H7 (cell line): ENCODE results near the gene ALDH9A1. TPM values are rescaled to one million over a fixed set of nuclear protein-coding genes. Genes with fewer than 3 reads are reported as not detected.
"Not testable (repeated sequence)": the region's sequence is repeated elsewhere in the genome, so short reads cannot be mapped to it uniquely, and the experiment has no call there.

Experiments used
- DNase-seq: peaks from one replicate; pipeline ENCODE4 v3.0.0; 2012
- H3K27me3 ChIP-seq: 2 replicates; pipeline ENCODE4 v1.6.0; 2011; ENCODE audit warnings: mild to moderate bottlenecking, low read length; ENCODE audit not compliant: control insufficient read depth, insufficient read depth
- H3K36me3 ChIP-seq: replicated peaks from 2 replicates; pipeline ENCODE4 v1.5.1; 2011; ENCODE audit warnings: low read length; ENCODE audit not compliant: control insufficient read depth, insufficient read depth
- H3K4me3 ChIP-seq: 2 replicates; pipeline ENCODE4 v1.5.1; 2011; ENCODE audit warnings: low read depth, mild to moderate bottlenecking, control low read depth, low read length, moderate library complexity; ENCODE audit not compliant: insufficient read depth
- total RNA-seq: library from RNA; depleted of rRNA; stranded (reverse); fragments of >200 nt; shearing (Covaris generic); gene quantifications from 2 replicates; pipeline ENCODE4 v1.2.3, GENCODE V29; 2014

ALDH9A1 gene
- total RNA-seq, 1 experiment from 2014 or later: 81.9 TPM

- H3K4me3 ChIP-seq: no peak overlapping the region
- H3K36me3 ChIP-seq: no peaks in the 10 kb centered on the region
- no peak for DNase-seq
- H3K27me3 ChIP-seq: no peaks in the 10 kb centered on the region; the same call in 1 of the 2 replicates
Observed at GRCh38 chr1:165703648-165704047, 5.3 kb upstream of the ALDH9A1 start.

- H3K4me3 ChIP-seq, DNase-seq, H3K27me3 ChIP-seq, H3K36me3 ChIP-seq: not testable (repeated sequence)
Observed at GRCh38 chr1:165701922-165702321, 3.6 kb upstream of the ALDH9A1 start.

- no peaks in the 10 kb centered on the region; the same call in 1 of the 2 replicates for H3K27me3 ChIP-seq
- no peaks in the 10 kb centered on the region for H3K36me3 ChIP-seq
- no peak overlapping the region for H3K4me3 ChIP-seq
- no peak for DNase-seq
Observed at GRCh38 chr1:165699577-165699976, 1.2 kb upstream of the ALDH9A1 start.

GRCh38 chr1:165698761-165699052 is 345 bp upstream of the ALDH9A1 start:
- Histone ChIP-seq H3K27me3 (no peaks in the 10 kb centered on the region; the same call in 1 of the 2 replicates), H3K4me3 (peak overlapping the region; percentile 95), H3K36me3 (no peaks in the 10 kb centered on the region)
- no peak for DNase-seq

GRCh38 chr1:165697491-165697880 is 876 bp downstream of the ALDH9A1 start:
- Histone ChIP-seq H3K27me3 (no peaks in the 10 kb centered on the region; the same call in 1 of the 2 replicates), H3K36me3 (no peaks in the 10 kb centered on the region), H3K4me3 (peak overlapping the region; percentile 95)
- no peak for DNase-seq

- no peak for DNase-seq
- Histone ChIP-seq H3K27me3 (no peaks in the 10 kb centered on the region; the same call in 1 of the 2 replicates), H3K4me3 (no peak overlapping the region), H3K36me3 (no peaks in the 10 kb centered on the region)
Observed at GRCh38 chr1:165696625-165697100, 1.7 kb downstream of the ALDH9A1 start.

GRCh38 chr1:165695031-165695430 is 3.3 kb downstream of the ALDH9A1 start:
- H3K36me3 ChIP-seq: no peaks in the 10 kb centered on the region; the same call in 1 of the 2 replicates
- no peak for DNase-seq
- H3K4me3 ChIP-seq: no peak overlapping the region
- no peaks in the 10 kb centered on the region; the same call in 1 of the 2 replicates for H3K27me3 ChIP-seq

- DNase-seq: no peak
- H3K27me3 ChIP-seq: no peaks in the 10 kb centered on the region
- no peaks in the 10 kb centered on the region; the same call in 1 of the 2 replicates for H3K36me3 ChIP-seq
- H3K4me3 ChIP-seq: no peak overlapping the region
Observed at GRCh38 chr1:165688046-165688445, 10.3 kb downstream of the ALDH9A1 start.

GRCh38 chr1:165686971-165687433 is 11.4 kb downstream of the ALDH9A1 start:
- DNase-seq: no peak
- Histone ChIP-seq H3K27me3 (no peaks in the 10 kb centered on the region), H3K4me3 (no peak overlapping the region), H3K36me3 (peaks cover under 1% of the 10 kb centered on the region)

GRCh38 chr1:165686121-165686970 is 12.0 kb downstream of the ALDH9A1 start:
- peak; percentile 42 for DNase-seq
- peaks cover 3% of the 10 kb centered on the region for H3K36me3 ChIP-seq
- no peak overlapping the region for H3K4me3 ChIP-seq
- H3K27me3 ChIP-seq: no peaks in the 10 kb centered on the region

- no peak for DNase-seq
- H3K36me3 ChIP-seq: peaks cover 6% of the 10 kb centered on the region
- H3K4me3 ChIP-seq: no peak overlapping the region
- H3K27me3 ChIP-seq: no peaks in the 10 kb centered on the region
Observed at GRCh38 chr1:165683848-165684485, 14.4 kb downstream of the ALDH9A1 start.

GRCh38 chr1:165680773-165681172 is 17.6 kb downstream of the ALDH9A1 start:
- DNase-seq, H3K36me3 ChIP-seq, H3K4me3 ChIP-seq, H3K27me3 ChIP-seq: not testable (repeated sequence)

GRCh38 chr1:165680303-165680702 is 18.1 kb downstream of the ALDH9A1 start:
- no peak overlapping the region for H3K4me3 ChIP-seq
- no peaks in the 10 kb centered on the region for H3K27me3 ChIP-seq
- no peak for DNase-seq
- H3K36me3 ChIP-seq: peaks cover 6% of the 10 kb centered on the region

- DNase-seq: no peak
- H3K36me3 ChIP-seq: peaks cover 6% of the 10 kb centered on the region
- no peak overlapping the region for H3K4me3 ChIP-seq
- H3K27me3 ChIP-seq: no peaks in the 10 kb centered on the region
Observed at GRCh38 chr1:165679282-165680036, 18.9 kb downstream of the ALDH9A1 start.
